ENCODE results near the gene LITAFD. TPM values are rescaled to one million over a fixed set of nuclear protein-coding genes. Genes with fewer than 3 reads are reported as not detected.

The LITAFD gene
- total and polyA plus RNA-seq, 9 of the 15 experiments (the other 6 are each of a cell fraction or from before 2014, with no cell fraction given), result not detected

DNA sequence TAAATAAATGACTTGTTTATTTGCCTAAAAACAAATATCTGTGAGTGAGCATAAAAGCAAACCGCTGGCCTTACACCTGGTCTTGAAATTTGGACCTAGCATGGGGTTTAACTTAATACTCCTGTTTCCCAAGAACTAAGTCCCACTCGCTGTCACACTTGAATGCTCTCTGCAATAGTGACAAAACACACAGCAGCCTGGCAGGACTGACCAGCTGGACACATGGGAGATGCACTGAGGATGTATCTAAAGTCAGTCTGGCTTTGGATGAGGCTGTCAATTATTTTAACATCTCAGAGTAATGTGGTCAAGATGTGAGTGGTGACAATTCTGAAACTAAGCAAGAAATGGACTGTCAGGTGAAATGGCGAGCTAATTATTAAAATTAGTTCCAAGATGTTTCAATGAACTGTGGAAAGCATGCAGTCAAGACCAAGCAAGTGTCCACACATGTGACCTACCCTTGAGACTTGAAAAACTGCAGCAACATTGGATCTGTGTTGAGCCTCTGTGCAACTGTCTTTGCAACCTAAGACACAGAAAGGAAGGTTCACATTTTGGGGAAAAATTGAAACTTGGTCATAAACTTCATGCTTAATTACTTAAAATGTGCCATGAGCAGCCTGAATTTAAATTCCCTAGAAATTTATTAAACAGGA is 16.6 kb downstream of the LITAFD start (continued):
- TF ChIP-seq ZNF609 (CRISPR knock-in tag; IDR thresholded peaks at IDR 0.05; ENCODE audit: borderline replicate concordance) (no peak), NR2C2 (CRISPR knock-in tag; IDR thresholded peaks at IDR 0.05) (no peak), NR2C2 (tag; IDR thresholded peaks at IDR 0.05) (no peak), ZNF75A (CRISPR knock-in tag; IDR thresholded peaks at IDR 0.05) (no peak), ZNF212 (CRISPR knock-in tag; IDR thresholded peaks at IDR 0.05) (no peak), ARID4B (CRISPR knock-in tag; IDR thresholded peaks at IDR 0.05) (no peak), FOXJ2 (tag; IDR thresholded peaks at IDR 0.05) (no peak), SIX5 (IDR thresholded peaks at IDR 0.05; ENCODE audit: borderline replicate concordance in 1 of 2, insufficient read depth in 1 of 2, low read depth in 1 of 2, low read length in 2 of 2) (no peak), SAP30 (IDR thresholded peaks at IDR 0.05; ENCODE audit: borderline replicate concordance, insufficient read depth, low read depth, low read length, poor library complexity, severe bottlenecking) (no peak), ZNF324 (CRISPR knock-in tag; IDR thresholded peaks at IDR 0.05) (no peak), EZH2 (IDR thresholded peaks at IDR 0.05; ENCODE audit: borderline replicate concordance, low read depth, low read length) (no peak)
